A549 (cell line): ENCODE data around the gene PTGES2. TPM values are rescaled to one million over a fixed set of nuclear protein-coding genes. Genes with fewer than 3 reads are reported as not detected.
A peak's percentile ranks its signal among the peaks of the same experiment; 100 is the strongest.

ENCODE experiments used
- ATAC-seq, 2 experiments: fragments of 200-7000 bp in 1 of 2; fragments of >200 bp in 1 of 2; cut with Nextera tagmentation in 1 of 2; cut with Tn5 transposase in 1 of 2; 3 replicates each; pipeline versions ENCODE4 v1.8.0 to v1.9.1; 2018 to 2020; ENCODE audit warnings: mild to moderate bottlenecking in 1 of 2, moderate library complexity in 1 of 2
- CTCF ChIA-PET: fragments of 300-600 bp; sonication (Branson Sonifier 250); formaldehyde crosslinking; extraction: SDS; loops from one replicate; lab custom pipeline; 2021; ENCODE audit warnings: antibody characterized with exemption, inconsistent platforms; lab: Yijun Ruan, JAX
- POLR2A ChIA-PET: fragments of 350-600 bp; formaldehyde crosslinking; extraction: SDS; loops from one replicate; lab custom pipeline; 2021; ENCODE audit warnings: antibody characterized with exemption, inconsistent platforms; lab: Yijun Ruan, JAX
- DNase-seq, 2 experiments: peaks; one replicate each; pipeline versions ENCODE4 v3.0.0 to v3.0.0-alpha.2; 2011 to 2016; ENCODE audit warnings: low read depth in 1 of 2, low spot score in 1 of 2
- FAIRE-seq: peaks from 2 replicates; lab custom pipeline; 2011; peaks lifted over from hg19 to GRCh38; lab: Jason Lieb, UNC
- H3K27ac ChIP-seq, 2 experiments: fragments of >200 bp; sonication (Bioruptor Twin); formaldehyde crosslinking; 3 replicates each; pipeline ENCODE4 v1.5.1; 2016 to 2017
- H3K4me1 ChIP-seq: fragments of >200 bp; sonication (Bioruptor Twin); formaldehyde crosslinking; 3 replicates; pipeline ENCODE4 v1.6.1; 2016
- H3K4me2 ChIP-seq: fragments of >200 bp; sonication (Bioruptor Twin); formaldehyde crosslinking; 3 replicates; pipeline ENCODE4 v1.6.1; 2016
- H3K4me3 ChIP-seq: fragments of >200 bp; sonication (Bioruptor Twin); formaldehyde crosslinking; 3 replicates; pipeline ENCODE4 v1.5.1; 2016
- H3K9me3 ChIP-seq: fragments of >200 bp; sonication (Bioruptor Twin); formaldehyde crosslinking; 3 replicates; pipeline ENCODE4 v1.6.1; 2016
- BHLHE40 ChIP-seq: IDR thresholded peaks from 2 replicates; pipeline ENCODE4 v1.6.1; 2012; ENCODE audit warnings: low read depth, low read length, inconsistent platforms
- CHD2 ChIP-seq: fragments of 150-350 bp; IDR thresholded peaks from 2 replicates; pipeline ENCODE4 v1.6.1; 2014; ENCODE audit warnings: low read length; ENCODE audit not compliant: partially characterized antibody
- E2F6 ChIP-seq: IDR thresholded peaks from 2 replicates; pipeline ENCODE4 v1.6.1; 2012; ENCODE audit warnings: low read depth, borderline replicate concordance
- EP300 ChIP-seq, 2 experiments: fragments of >200 bp; sonication (Bioruptor Twin); formaldehyde crosslinking; IDR thresholded peaks; 2 replicates in 1 of 2; 3 replicates in 1 of 2; pipeline ENCODE4 v1.6.1; 2016 to 2017
- ESRRA ChIP-seq: fragments of 150-350 bp; IDR thresholded peaks from 2 replicates; pipeline ENCODE4 v1.6.1; 2014; ENCODE audit warnings: mild to moderate bottlenecking, low read length, borderline replicate concordance
- FOSL2 ChIP-seq, 2 experiments: fragments of 450-650 bp in 1 of 2; fragments of >200 bp in 1 of 2; sonication (Bioruptor Twin) in 1 of 2; formaldehyde crosslinking; IDR thresholded peaks; 2 replicates each; pipeline versions ENCODE4 v1.5.0 to v1.6.1; 2016 to 2020; ENCODE audit warnings: mild to moderate bottlenecking in 1 of 2, moderate library complexity in 1 of 2
- HOXB13 ChIP-seq: fragments of 250-450 bp; sonication (Bioruptor Pico); IDR thresholded peaks from 2 replicates; pipeline ENCODE4 v1.5.0; 2020; ENCODE audit warnings: low read depth, mild to moderate bottlenecking, moderate library complexity
- NFE2L2 ChIP-seq: fragments of 150-350 bp; conservative IDR thresholded peaks from 2 replicates; pipeline ENCODE4 v1.6.1; 2014; ENCODE audit warnings: low read length
- NR3C1 ChIP-seq: fragments of >200 bp; sonication (Bioruptor Twin); formaldehyde crosslinking; IDR thresholded peaks from 3 replicates; pipeline ENCODE4 v1.6.1; 2017
- PBX3 ChIP-seq: IDR thresholded peaks from 2 replicates; pipeline ENCODE4 v1.6.1; 2012
- POLR2A ChIP-seq: IDR thresholded peaks from 2 replicates; pipeline ENCODE4 v1.6.1; 2012; ENCODE audit warnings: mild to moderate bottlenecking, low read length
- RFX5 ChIP-seq: fragments of 450-650 bp; IDR thresholded peaks from 2 replicates; pipeline ENCODE4 v1.7.1; 2014; ENCODE audit warnings: antibody characterized with exemption, mild to moderate bottlenecking, moderate library complexity
- SMC3 ChIP-seq: fragments of >200 bp; sonication (Bioruptor Twin); formaldehyde crosslinking; IDR thresholded peaks from 3 replicates; pipeline ENCODE4 v1.6.1; 2018; ENCODE audit warnings: inconsistent platforms
- TFCP2L1 ChIP-seq: fragments of 250-450 bp; sonication (Bioruptor Pico); IDR thresholded peaks from 2 replicates; pipeline ENCODE4 v1.5.0; 2021; ENCODE audit warnings: mild to moderate bottlenecking
- ZC3H11A ChIP-seq: fragments of 450-650 bp; IDR thresholded peaks from 2 replicates; pipeline ENCODE4 v1.6.1; 2014; ENCODE audit warnings: antibody characterized with exemption, mild to moderate bottlenecking
- WGBS: methylation state at CpG from one replicate; pipeline ENCODE4 v1.1.6; 2017; ENCODE audit errors: missing lambda C conversion rate; 5-methylcytosine and 5-hydroxymethylcytosine counted together
- polyA plus RNA-seq, 4 experiments: library from polyadenylated mRNA; depleted of rRNA in 3 of 4; stranded (reverse); fragments of >200 nt; fragmentation: RNase III in 1 of 4; extraction: RNeasy Plus Mini Kit Qiagen cat#74134 plus additional on column Dnase treatment in 1 of 4; gene quantifications; 2 replicates in 3 of 4; 3 replicates in 1 of 4; pipeline ENCODE4 v1.2.3, GENCODE V29; 2011 to 2017
- TF ChIP-seq, protein P1 (sequence below): fragments of 200-600 bp; sonication (generic); IDR thresholded peaks from 2 replicates; pipeline ENCODE4 v1.6.1; 2016; ENCODE audit warnings: antibody characterized with exemption, mild to moderate bottlenecking, moderate library complexity
- TF ChIP-seq, protein P2 (sequence below): fragments of 250-450 bp; sonication (Bioruptor Pico); IDR thresholded peaks from 2 replicates; pipeline ENCODE4 v1.5.0; 2020; ENCODE audit warnings: low read depth, mild to moderate bottlenecking, moderate library complexity

Gene PTGES2
- polyA plus RNA-seq, 2 of the 4 experiments (the other 2 are of a cell fraction) = 94.1 to 94.5 TPM

DNA sequence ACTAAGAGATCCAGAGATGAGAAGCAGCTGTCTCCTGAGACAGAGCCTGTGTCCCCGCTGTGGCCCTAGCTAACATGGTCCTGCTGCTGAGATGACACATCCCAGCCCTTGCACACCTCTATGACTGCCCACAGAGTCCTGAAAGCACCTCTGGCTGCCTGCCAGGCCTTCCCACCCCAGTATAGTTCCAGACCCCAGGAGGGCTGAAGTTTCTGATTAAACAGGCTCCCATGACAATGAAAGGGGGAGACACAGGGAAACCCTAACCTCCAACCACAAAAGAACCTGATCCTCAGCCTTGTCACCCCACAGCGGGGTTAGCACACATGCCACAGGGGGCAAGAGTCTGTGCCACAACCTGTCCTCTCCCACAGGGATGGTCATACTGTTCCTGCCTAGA lies 48.2 kb upstream of the PTGES2 start (continued):
- TF ChIP-seq, protein P1, sequence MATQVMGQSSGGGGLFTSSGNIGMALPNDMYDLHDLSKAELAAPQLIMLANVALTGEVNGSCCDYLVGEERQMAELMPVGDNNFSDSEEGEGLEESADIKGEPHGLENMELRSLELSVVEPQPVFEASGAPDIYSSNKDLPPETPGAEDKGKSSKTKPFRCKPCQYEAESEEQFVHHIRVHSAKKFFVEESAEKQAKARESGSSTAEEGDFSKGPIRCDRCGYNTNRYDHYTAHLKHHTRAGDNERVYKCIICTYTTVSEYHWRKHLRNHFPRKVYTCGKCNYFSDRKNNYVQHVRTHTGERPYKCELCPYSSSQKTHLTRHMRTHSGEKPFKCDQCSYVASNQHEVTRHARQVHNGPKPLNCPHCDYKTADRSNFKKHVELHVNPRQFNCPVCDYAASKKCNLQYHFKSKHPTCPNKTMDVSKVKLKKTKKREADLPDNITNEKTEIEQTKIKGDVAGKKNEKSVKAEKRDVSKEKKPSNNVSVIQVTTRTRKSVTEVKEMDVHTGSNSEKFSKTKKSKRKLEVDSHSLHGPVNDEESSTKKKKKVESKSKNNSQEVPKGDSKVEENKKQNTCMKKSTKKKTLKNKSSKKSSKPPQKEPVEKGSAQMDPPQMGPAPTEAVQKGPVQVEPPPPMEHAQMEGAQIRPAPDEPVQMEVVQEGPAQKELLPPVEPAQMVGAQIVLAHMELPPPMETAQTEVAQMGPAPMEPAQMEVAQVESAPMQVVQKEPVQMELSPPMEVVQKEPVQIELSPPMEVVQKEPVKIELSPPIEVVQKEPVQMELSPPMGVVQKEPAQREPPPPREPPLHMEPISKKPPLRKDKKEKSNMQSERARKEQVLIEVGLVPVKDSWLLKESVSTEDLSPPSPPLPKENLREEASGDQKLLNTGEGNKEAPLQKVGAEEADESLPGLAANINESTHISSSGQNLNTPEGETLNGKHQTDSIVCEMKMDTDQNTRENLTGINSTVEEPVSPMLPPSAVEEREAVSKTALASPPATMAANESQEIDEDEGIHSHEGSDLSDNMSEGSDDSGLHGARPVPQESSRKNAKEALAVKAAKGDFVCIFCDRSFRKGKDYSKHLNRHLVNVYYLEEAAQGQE = no peak
- TF ChIP-seq PBX3 (no peak), E2F6 (no peak), ESRRA (no peak), TFCP2L1 (no peak), HOXB13 (CRISPR knock-in tag) (no peak), NR3C1 (no peak), EP300 (IDR thresholded peaks at IDR 0.05) (no peak), RFX5 (no peak), NFE2L2 (no peak), CHD2 (no peak), FOSL2 (IDR thresholded peaks at IDR 0.05) (no peak), FOSL2 (CRISPR knock-in tag; IDR thresholded peaks at IDR 0.05) (no peak)

GRCh38 chr9:128175102-128175563 lies 47.6 kb upstream of the PTGES2 start:
- TF ChIP-seq POLR2A = no peak
- TF ChIP-seq FOSL2 (IDR thresholded peaks at IDR 0.05) = no peak
- peak; percentile 64 for TF ChIP-seq FOSL2 (CRISPR knock-in tag; IDR thresholded peaks at IDR 0.05)
- peaks cover 8% of the 10 kb centered on the region; the same call in 2 of the 3 replicates for H3K9me3 ChIP-seq
- WGBS = 67% methylated on average over 8 of the region's 8 CpGs
- CTCF ChIA-PET = interaction anchor here (1.1 to 9.6 kb wide), 8 partner anchors 9 to 58 kb away, joined by 3 to 41 read pairs (median 6); partner anchors contain the start of gene CIZ1
- ATAC-seq = no peak
- no peak for FAIRE-seq
- H3K4me2 ChIP-seq = no peak overlapping the region
- DNase-seq = no peak
- H3K4me1 ChIP-seq = no peaks in the 10 kb centered on the region
- POLR2A ChIA-PET = no interaction called here
- no peak overlapping the region for H3K4me3 ChIP-seq
- no peak overlapping the region for H3K27ac ChIP-seq

DNA sequence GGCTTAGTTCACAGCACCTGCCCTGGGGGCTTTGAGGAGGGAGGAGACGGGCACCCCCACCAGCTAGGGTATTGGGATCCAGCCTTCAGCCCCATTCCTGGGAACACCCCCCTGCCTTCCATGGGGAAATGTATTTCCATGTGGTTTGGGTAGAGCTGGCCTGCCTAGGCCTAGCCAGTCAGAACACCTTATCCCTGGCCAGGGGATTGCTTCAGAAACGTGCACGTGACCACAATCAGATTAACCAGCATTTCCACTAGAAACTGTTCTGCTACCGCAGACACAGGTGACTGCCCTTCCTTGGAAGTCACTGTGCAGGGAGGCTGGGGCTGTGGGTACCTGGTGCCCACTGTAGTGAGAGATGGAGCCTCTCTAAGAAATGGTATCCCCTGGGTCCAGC lies 46.5 kb upstream of the PTGES2 start:
- CTCF ChIA-PET = interaction anchor here (0.5 to 9.6 kb wide), 6 partner anchors 10 to 57 kb away, joined by 3 to 41 read pairs (median 6); partner anchors contain the start of gene CIZ1
- WGBS = 92% methylated on average over 4 of the region's 4 CpGs

More for the DNA sequence above, 46.5 kb upstream of the PTGES2 start:
- no peak for FAIRE-seq
- H3K4me3 ChIP-seq = no peak overlapping the region
- H3K27ac ChIP-seq = no peak overlapping the region
- H3K9me3 ChIP-seq = peaks cover 3% of the 10 kb centered on the region; the same call in 2 of the 3 replicates
- ATAC-seq = no peak
- H3K4me1 ChIP-seq = no peaks in the 10 kb centered on the region
- POLR2A ChIA-PET = interaction anchor here (1.2 kb wide), 1 partner anchor 14 kb away, joined by 3 read pairs; the partner anchor contains the start of gene BBLN
- no peak overlapping the region for H3K4me2 ChIP-seq
- DNase-seq = no peak
- TF ChIP-seq, protein P2, sequence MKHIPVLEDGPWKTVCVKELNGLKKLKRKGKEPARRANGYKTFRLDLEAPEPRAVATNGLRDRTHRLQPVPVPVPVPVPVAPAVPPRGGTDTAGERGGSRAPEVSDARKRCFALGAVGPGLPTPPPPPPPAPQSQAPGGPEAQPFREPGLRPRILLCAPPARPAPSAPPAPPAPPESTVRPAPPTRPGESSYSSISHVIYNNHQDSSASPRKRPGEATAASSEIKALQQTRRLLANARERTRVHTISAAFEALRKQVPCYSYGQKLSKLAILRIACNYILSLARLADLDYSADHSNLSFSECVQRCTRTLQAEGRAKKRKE (CRISPR knock-in tag) = no peak
- TF ChIP-seq BHLHE40 (no peak), SMC3 (no peak), ZC3H11A (no peak)
